DMS153 treated with DMSO at 0.1 percent for 48 hours (cell line): ENCODE results near the gene BAIAP2L1.
A peak's percentile ranks its signal among the peaks of the same experiment; 100 is the strongest.

Experiments used
- DNase-seq: peaks from one replicate; lab custom pipeline; 2025; ENCODE audit not compliant: unreplicated experiment; lab: John Stamatoyannopoulos, UW

The BAIAP2L1 gene

DNA sequence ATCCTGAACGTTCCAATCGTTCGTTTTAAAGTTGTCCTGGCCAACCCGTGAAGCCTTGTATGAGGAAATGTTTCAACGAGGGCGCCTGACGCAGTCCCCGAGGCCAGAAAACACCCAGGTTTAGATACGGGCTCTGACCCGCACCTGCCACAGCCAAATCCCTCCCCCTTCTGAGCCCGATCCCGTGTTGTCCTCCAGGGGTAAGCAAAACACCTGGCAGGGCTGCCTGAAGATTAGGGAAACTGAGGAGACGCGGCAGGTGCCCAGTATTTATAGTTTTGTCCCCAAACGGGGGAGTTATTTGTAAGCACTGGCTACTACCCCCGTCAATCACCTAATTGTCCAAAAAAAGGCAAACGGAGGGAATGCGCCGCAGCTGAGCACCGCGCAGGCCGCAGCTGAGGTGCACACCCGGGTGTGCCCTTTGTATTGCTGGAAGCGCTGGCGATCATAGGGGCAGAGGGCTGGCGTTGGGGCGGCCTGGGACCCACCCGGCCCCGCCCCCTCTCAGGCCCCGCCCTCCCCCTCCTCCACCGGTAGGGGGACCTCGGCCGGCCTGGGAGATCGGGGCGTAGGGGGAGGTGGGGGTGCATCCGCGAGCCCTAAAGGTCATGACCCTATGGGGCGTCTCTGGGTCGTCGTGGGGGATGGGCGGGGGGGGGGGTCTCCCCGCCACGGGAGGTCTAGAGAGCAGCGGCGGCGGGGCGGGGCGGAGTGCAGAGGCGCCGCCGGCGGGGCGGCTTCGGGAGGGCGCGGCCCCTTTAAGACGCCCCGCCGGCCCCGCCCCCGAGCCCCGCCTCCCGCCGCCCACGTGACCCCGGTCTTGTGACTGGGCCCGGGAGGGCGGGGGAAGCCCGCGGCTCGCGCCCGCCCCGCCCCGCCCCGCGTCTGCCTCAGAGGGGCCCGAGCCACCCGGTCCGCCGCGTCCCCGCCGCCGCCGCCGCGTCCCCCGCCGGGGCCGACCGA is 119.8 kb downstream of the BAIAP2L1 start, which contains the start of gene BRI3:
Gene BRI3, plus strand, starts transcription at position 896 of the 966 bp plus-strand sequence. CDS start 110 bp downstream, outside the sequence.
- peak; percentile 88 for DNase-seq

DNA sequence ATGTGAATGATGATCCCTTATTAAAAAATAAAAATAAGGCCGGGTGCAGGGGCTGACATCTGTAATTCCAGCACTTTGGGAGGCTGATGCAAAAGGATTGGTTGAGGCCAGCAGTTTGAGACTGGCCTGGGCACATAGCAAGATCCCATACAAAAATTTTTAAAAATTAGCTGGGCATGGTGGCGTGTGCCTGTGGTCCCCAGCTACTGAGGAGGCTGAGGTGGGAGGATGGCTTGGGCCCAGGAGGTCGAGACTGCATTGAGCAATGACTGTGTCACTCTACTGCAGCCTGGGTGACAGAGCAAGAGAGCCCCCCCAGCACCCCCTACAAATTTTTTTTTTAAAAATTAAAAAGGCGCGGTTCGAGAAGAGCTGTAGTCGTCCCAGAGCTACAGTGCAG is 120.6 kb downstream of the BAIAP2L1 start:
- DNase-seq: no peak

DNA sequence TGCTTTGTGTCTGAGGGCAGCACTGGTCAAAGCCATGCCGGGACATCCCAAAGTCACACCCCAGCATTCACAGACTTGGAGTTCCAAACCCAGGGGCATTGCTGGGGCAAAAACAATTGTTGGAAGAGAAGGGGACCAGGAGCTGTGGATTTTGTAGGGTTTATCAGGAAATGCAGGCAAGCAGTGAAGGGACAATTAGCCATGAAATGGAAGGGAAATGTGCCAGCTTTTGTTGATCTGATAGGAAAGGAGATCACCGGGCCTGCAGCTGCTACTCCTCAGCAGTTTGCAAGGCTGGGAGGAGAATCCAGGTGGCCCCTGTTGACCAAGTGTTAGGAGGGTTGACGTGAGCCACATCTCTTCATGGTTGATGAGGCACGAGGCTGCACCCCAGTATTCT is 122.0 kb downstream of the BAIAP2L1 start:
- DNase-seq: no peak

DNA sequence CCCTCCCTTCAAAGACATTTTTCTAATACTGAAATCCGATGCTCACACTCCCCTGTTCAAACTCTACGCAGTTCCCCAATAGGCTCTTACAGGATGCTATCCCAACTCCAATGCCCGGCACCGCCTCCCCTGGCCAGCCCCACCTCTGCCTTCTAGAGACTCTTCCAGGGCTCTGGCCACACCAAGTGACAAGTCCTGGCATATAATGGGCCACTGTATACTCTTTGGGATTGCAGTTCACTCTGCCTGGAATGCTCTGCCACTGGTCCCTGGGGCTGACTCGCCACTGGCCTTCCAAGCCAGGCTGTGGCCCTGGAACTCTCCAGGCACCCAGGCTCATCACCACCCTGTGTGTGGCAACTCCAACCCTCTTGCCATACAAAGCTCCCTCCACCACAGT is 122.5 kb downstream of the BAIAP2L1 start:
- DNase-seq: no peak

DNA sequence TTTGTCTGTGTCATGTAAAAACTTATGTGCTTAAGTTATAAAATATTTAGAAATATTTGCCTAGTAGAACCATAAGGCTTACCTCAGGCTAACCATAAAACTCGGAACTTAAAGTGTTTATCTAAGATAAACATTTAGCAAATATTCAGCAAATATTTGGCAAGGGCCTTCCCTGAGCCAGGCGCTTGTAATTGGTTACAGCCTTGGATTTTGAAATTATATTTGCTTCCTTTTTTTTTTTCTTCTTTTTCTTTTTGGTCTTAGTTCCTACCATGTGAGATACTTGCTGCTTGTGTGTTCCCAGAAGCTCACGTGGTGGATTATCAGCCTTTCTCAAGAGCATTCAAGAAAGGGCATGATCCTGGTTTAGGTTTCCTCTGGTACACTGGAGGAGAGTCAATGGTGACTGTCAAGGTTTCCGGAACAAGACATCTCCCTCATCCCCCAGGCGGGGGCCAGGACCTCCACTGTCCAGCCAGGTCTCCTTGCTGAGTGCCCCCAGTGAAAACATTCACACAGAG is 124.6 kb downstream of the BAIAP2L1 start:
- no peak for DNase-seq

DNA sequence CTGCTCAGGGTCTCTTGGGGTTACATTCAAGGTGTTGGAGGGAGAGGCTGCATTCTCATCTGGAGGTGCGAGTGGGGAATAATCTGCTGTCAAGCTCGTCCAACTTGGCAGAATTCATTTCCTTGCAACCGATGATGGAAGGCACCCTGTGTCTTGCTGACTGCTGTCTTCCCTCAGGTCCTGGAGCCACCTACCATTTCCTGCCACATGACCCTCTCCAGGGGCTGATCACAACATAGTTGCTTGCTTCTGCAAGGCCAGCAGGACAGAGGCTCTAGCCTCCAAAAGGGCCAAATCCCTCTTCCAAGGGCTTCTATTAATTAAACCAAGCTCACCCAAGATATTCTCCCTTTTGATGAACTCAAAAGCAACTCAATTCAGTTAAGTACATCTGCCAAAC is 133.6 kb downstream of the BAIAP2L1 start:
- no peak for DNase-seq

DNA sequence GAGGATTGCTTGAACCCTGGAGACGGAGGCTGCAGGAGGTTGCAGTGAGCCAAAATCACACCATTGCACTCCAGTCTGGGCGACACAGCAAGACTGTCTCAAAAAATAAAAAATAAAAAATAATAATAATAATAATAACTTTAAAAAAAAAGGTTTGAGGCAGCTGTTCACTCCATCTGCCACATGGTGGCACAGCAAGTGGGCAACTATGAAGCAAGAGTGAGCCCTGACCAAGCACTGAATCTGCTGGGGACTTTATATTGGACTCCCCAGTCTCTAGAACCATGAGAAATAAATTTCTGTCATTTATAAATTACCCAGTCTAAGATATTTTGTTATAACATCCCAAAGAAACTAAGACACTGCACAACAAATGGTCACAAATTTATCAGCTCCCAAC is 134.1 kb downstream of the BAIAP2L1 start:
- DNase-seq: no peak

DNA sequence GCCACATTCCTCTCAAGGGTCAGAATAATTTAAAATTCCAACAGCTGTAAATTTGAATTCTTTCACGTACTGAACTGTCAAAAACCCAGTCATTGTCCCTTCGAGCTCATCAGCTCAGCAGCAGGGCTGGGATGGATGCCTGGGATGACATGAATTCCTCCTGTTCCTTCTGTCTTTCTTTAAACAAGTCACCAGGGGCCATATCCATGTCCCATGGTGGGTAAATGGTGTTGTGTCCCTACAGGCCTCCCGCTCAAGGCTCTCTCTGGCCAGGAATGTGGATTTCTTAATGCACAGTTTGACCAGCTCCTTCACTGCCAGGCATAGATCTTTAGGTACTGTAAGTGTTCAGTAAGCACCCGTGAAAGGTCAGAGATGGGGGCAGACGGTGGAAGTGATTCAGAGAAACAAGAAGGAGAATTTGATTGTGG is 135.0 kb downstream of the BAIAP2L1 start:
- DNase-seq: no peak

DNA sequence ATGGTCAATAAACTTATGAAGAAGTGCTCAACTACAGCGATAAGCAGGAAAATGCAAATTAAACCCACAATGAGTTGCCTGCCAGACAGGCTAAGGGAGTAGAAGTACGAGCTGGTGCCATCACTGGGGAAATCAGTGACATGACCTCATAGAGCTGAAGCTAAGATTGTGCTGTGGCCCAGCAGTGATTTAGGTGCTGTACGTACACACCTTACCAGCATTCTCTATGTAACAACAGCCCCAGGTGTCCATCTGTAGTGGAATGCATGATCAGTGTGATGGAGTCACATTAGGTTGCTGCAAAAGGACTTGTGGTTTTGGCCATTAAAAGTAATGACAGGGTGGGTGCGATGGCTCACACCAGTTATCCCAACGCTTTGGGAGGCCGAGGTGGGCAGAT is 143.2 kb downstream of the BAIAP2L1 start:
- no peak for DNase-seq

DNA sequence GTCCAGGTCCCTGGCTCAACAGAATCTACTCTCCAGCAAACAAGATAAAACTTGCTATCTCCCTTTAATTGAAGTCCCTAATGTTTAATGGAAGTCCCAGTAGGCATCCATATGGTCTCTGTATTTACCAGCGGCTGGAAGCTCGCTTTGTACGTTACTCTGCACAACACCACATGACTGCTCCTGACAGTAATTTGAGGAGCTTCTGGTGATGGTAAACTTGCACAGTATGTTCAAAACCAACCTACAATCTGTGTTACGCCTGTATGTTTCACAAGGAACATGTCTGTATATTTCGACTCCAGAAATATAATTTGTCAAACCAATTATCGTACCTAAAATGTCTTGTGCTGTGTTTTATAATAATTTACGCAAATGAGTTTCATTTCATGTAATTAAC is 144.5 kb downstream of the BAIAP2L1 start:
- DNase-seq: no peak

DNA sequence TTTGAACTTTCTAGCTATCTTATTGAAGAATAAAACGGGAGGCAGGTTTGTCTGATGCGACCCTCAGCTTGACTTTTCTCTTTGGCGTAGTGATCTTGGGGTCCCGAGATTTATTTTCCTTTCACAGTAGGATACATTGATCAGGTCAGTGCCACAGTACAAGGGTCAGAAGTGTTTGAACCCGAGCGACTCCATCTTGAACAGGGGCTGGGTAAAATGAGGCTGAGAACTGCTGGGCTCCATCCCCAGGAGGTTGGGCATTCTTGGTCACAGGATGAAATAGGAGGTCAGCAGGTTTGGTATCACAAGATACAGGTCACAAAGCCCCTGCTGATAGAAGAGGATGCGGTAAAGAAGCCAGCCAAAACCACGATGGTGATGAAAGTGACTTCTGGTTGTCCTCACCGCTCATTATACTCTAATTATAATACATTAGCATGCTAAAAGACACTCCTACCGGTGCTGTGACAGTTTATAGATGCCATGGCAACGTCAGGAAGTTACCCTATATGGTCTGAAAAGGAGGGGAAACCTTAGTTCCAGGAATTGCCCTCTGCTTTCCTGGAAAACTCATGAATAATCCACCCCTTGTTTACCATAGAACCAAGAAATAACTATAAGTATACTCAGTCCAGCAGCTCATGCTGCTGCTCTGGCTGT is 145.8 kb downstream of the BAIAP2L1 start:
- no peak for DNase-seq

DNA sequence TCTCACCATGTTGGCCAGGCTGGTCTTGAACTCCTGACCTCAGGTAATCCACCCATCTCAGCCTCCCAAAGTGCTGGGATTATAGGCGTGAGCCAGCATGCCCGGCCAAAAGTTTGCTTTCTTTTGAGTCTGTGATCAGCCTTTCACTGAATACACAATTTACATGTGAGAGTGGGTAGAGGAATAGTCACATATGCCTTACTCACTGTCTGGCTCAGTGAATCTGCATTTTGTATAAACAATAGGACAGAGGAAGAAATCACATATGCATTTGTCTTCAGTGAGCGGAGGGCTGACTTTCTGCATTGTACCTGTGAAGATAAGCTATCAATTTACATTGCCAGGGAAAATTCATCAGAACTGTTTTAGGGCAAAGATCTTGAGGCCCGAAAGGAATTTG is 146.4 kb downstream of the BAIAP2L1 start:
- DNase-seq: no peak

DNA sequence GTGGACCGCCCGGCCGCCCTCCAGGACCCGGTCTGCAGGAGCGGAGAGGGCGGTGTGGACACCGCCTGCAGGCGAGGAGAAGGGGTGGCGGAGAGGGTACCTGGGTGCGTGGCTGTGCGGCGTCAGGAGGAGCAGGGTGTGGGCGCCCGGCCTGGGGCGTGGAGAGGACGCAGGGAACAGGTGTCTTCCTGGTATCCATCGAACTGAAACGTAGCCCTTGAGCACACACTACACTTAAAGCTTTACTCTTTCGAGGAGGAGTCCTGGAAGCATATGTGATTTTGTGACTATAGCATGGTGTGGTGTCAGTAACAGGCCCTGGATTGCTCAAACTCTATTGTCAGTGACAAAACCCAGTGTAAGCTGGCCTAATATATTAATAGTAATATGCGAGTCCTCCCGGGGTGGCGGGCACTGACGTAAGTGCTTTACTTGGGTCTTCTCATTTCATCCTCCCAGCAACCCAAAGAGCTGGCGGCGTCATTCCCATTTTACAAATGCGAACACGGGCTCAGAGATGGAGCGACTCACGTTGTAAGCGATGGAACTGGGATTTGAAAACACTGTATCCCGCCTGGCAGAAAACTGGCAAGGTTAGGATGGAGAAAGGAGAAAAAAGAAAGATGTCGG is 148.3 kb downstream of the BAIAP2L1 start:
- DNase-seq: no peak

DNA sequence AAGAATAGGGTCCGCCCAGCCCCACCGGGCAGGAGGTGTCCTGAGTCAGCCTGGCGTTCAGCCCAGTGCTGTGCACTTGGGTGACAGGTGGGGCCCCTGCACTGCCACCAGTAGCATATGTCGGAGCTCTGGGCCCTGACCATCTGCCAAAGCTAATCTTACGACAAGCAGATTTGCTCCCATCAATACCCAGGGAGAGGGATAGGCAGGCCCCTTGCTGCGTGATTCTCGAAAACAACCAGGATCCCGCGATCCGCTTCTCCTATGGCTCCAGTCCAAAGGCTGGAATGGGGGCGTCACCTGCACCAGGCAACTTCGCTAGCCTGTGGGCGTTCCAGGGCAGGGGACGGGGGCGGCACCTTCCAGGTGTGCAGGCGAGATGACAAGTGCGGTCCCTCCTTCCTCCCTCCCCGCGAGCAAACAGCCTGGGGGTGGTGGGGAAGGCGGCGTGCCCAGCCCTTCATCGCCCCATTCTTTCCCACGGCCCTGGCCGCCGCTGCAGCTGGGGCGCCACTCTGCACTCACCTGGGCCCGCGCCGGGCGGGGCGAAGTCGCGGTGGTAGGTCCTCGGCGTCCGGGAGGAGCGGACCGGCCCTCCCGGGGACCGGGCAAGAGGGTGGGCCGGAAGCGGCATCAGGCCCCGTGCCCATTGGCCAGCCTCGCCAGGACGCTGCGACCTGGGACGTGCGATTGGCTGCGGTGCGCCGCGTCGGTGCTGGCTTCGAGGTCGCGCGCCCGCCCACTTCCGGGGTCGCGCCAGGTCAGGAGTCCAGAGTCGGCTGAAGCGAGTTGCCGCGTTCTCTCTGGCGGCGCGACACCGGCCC is 149.1 kb downstream of the BAIAP2L1 start, which contains the start of gene TECPR1:
Gene TECPR1, minus strand, starts transcription at position 632 of the 824 bp plus-strand sequence. CDS start 6,086 bp downstream, outside the sequence.
- DNase-seq: peak; percentile 84

DNA sequence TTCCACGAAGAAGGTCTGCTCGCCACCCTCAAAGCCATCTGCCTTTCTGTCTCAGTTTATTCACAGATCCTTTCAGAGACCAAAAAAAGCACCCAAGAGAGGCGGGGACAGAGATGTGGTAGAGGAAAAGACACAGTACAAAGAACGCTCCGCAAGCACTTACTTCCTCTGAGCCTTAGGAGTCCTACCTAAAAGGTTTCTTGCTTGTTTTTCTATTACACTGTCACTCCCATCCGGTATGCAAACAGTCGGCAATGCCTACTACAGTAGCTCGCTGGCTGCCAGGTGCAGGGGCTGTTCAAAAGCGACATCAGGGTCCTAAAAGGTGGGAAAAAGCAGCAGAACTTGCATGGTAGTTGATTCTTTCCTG is 149.7 kb downstream of the BAIAP2L1 start:
- DNase-seq: no peak

DNA sequence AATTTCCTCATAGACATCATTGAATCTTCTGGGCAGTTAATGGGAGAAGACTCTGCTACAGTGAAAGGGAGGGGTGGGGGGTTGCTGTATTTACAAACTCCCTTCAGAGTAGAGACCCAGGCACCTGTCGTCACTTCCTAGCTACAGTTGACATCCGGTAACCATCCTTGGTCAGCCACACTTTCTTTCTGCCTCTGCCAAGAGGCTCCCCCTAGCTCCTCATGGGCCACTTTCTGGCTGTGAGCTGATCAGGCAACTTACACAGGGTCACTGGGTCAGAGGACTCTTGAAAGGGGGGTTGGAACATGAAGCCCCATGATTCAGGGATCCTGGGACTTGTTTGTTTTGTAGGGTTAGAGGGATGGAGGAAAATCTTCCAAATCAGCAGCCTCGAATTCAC is 150.1 kb downstream of the BAIAP2L1 start:
- no peak for DNase-seq

DNA sequence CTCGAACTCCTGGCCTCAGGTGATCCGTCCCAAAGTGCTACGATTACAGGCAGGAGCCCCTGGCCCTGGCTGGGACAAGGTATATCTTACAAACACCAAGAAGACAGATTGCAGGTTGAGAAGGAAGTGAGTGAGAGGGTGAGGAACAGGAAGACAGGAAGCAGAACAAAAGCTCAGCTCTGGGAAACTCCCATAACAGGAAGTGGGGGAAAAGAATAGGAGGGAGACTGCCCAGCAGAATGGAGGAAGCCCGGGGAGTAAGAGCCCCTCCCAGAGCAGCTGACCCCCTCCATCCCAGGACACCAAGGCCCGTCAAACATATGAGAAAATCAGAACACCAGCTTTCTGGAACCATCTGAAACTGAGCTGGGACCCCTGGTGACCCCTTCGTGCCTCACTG is 151.8 kb downstream of the BAIAP2L1 start:
- DNase-seq: no peak

DNA sequence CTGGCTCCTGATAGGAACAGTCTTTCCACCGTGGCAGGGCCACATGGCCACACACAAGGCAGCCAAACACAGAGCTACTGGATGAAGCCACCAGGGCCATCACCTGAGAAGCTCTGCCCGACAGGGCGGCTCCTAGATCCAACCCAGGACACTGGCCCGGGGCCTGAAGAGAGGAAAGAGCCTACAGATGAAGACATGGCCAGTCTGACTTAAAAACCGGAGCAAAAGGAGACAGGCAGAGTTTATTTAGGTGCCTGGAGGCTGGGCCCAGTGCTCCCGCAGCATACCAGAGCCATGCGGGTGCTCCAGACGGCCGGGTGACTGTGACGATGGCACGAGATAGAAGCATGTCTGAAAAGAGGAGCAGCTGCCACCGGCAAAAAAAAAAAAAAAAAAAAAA is 152.7 kb downstream of the BAIAP2L1 start:
- DNase-seq: no peak

DNA sequence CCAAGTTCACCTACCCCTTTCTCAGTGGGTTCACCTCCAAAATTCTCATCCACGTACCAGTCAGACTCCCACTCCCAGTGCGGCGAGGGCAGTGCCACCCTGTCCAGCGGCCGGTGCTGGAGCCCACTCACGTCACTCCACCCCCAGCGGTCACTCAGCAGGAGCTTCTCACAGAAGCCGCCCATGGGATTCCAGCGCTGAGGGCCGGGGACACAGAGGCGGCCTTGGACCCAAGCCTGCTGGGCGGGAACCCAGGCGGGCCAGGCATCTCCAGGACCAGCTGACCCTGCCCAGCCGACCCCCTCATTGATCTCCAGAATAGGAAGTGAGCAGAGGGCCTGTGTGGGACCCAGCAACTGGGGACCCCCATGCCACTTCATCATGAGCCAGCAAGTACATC is 156.0 kb downstream of the BAIAP2L1 start:
- no peak for DNase-seq

DNA sequence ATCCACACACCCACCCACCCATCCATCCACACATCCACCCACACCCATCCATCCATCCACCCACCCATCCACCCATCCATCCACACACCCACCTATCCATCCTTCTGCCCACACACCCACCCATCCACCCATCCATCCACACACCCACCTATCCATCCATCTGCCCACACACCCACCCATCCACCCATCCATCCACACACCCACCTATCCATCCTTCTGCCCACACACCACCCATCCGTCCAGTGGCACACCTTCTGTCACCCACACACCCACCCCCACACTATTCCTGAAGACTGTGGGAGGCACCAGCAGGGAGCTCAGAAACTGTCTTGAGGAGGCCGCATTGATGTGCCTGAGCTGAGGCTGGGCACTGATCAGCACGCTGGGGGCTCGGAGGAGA is 158.0 kb downstream of the BAIAP2L1 start:
- no peak for DNase-seq

DNA sequence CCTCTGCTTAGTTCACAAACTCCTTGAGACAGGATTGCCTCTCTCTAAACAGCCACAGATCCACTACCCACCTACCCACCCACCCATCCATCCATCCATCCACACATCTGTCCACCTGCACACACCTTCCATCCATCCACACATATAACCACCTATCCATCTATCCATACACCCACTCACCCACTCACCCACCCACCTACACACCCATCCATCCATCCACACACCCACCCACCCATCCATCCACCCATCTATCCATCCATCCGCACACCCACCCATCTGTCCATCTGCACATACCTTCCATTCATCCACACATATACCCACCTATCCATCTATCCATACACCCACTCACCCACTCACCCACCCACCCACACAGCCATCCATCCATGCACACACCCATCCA is 158.5 kb downstream of the BAIAP2L1 start:
- no peak for DNase-seq
